Heart right ventricle (tissue), 16 donors: ENCODE results near the gene MACO1. TPM values are rescaled to one million over a fixed set of nuclear protein-coding genes. Genes with fewer than 3 reads are reported as not detected.
A peak's percentile ranks its signal among the peaks of the same experiment; 100 is the strongest.

Experiments
- ATAC-seq, 8 donors: fragments of 200-7000 bp; cut with Tn5 transposase; one replicate each; pipeline ENCODE4 v1.9.1; 2020; ENCODE audit warnings: mild to moderate bottlenecking in 8 of 8, moderate library complexity in 8 of 8, moderate number of reproducible peaks in 1 of 8
- DNase-seq, 2 donors: peaks; one replicate each; pipeline ENCODE4 v3.0.0-alpha.2; 2020
- H3K27ac ChIP-seq, 10 donors: fragments of 200-600 bp; sonication (generic) in 2 of 10; one replicate each; pipeline versions ENCODE4 v1.5.0 to v1.8.0; 2020 to 2022; ENCODE audit warnings: mild to moderate bottlenecking in 3 of 10
- H3K27me3 ChIP-seq, 7 donors: fragments of 200-600 bp; one replicate each; pipeline ENCODE4 v1.8.0; 2021 to 2022; ENCODE audit warnings: mild to moderate bottlenecking in 2 of 7
- H3K36me3 ChIP-seq, 9 donors: fragments of 200-600 bp; sonication (generic) in 1 of 9; one replicate each; pipeline versions ENCODE4 v1.5.0 to v1.8.0; 2020 to 2022; ENCODE audit warnings: mild to moderate bottlenecking in 2 of 9
- H3K4me1 ChIP-seq, 9 donors: fragments of 200-600 bp; sonication (generic) in 1 of 9; one replicate each; pipeline versions ENCODE4 v1.5.0 to v1.8.0; 2020 to 2022; ENCODE audit warnings: mild to moderate bottlenecking in 4 of 9
- H3K4me3 ChIP-seq, 10 donors: fragments of 200-600 bp; sonication (generic) in 2 of 10; one replicate each; pipeline versions ENCODE4 v1.5.0 to v1.8.0; 2020 to 2022; ENCODE audit warnings: mild to moderate bottlenecking in 7 of 10, moderate library complexity in 2 of 10
- H3K9me3 ChIP-seq, 11 donors: fragments of 200-600 bp in 10 of 11; sonication (generic) in 2 of 11; one replicate each; pipeline versions ENCODE4 v1.5.0 to v1.8.0; 2013 to 2022; ENCODE audit warnings: mild to moderate bottlenecking in 2 of 11, control low read depth in 1 of 11, moderate library complexity in 1 of 11
- WGBS, 2 donors: extraction: QIAGEN DNeasy Blood & Tissue Kit; methylation state at CpG; one replicate each; pipeline ENCODE4 v1.1.7; 2013; ENCODE audit warnings: inconsistent platforms in 1 of 2; 5-methylcytosine and 5-hydroxymethylcytosine counted together
- intact Hi-C, 10 donors: fragments of 100-400 bp; cut with DNase I; formaldehyde crosslinking; loops; one replicate each; pipeline versions ENCODE4 v1.11.1 to v1.14.2; 2022
- polyA plus RNA-seq, 2 donors: library from polyadenylated mRNA; stranded (reverse); fragments of 200-250 nt; gene quantifications; one replicate each; pipeline ENCODE4 v1.2.3, GENCODE V29; 2013
- total RNA-seq, 10 donors: library from RNA; stranded (reverse); fragmentation: NEBNext Ultra II Directional in 3 of 10; extraction: Animal tissue kit (Norgen Biotek cat#: 25700) in 3 of 10; gene quantifications; one replicate each; pipeline versions ENCODE4 v1.2.1 to v1.2.4, GENCODE V29; 2021 to 2023
- TF ChIP-seq, protein P1 (sequence below), 9 donors: fragments of 200-600 bp; sonication (generic) in 2 of 9; IDR thresholded peaks; one replicate each; pipeline versions ENCODE4 v1.5.0 to v1.8.0; 2021 to 2022; ENCODE audit warnings: antibody characterized with exemption in 9 of 9, mild to moderate bottlenecking in 5 of 9, moderate library complexity in 1 of 9
- donor health status: Arrhythmogenic right ventricular cardiomyopathy.
- donor health status: ischemic (EF 13 %, LVEDD 7.1; RV severe dilation, severe dysfunction).
- donor health status: healthy with polysubstance abuse.
- donor health status: DM: no; HTN: yes; CAD: no.
- donor health status: DM: no; HTN: no; CAD: no.
- donor health status: ischemic (EF 25% LVEDD 6.9; RV normal size, moderate dysfunction).
- donor health status: ischemic (EF 25% LVEDD 5.7; RV mildly dilated, moderate dysfunction).
- donor health status: healthy.
- donor health status: DM: yes; HTN: yes; CAD: no.
- donor health status: Ischemic cardiomyopathy.
- donor health status: ischemic (EF 35%, LVEDD 5.7; RV mildly dilated, moderate dysfunction).
- donor health status: nonischemic (EF 11% LVEDD 7.7; RV severe dilation, severe dysfunction).
- donor health status: DM: yes; HTN: yes; CAD: no.
- donor health status: PGD.
- donor health status: ischemic (EF 29% LVEDD 5.4; RV normal size, mild dysfunction).
- donor health status: nonischemic (EF 23%, LVEDD 6.1; RV moderate dilation, normal function).

Gene MACO1
- total and polyA plus RNA-seq, 12 donors, result 8.7 to 15.5 (median 13.2) TPM

DNA sequence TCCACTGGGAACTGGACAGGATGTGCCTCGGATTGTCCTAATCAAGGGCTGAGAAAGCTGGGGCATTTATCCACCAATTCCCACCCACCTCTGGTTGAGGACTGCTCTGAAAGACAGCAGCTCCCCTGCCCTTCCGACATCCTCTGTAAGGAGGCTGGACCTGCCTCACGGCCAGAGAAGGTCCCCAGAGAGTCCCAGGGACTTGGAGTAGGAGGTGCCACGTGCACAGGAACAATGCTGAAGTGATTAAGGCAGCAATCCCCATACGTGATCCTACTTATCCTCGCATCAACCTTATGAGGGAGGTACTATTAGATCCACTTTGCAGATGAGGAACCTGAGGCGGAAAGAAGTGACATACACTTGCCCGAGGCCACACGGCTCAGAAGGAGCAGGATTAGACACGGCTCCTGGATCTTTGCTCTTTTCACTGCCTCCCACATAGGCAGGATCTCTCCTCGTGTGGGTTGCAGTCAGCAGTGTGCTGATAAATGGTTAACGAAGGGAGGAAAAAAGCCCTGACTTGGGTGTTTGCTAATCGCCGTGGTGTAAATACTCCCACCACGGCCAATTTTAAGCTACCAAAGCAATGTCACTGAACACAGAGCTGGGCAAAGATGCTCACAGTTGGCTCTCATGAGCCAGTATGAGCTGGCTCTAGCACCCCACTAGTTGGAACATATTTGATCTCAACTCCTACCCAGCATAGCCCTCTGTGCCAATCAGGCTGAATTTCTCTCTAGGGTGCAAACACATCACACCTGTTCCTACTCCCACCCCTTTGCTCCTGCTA is 94.1 kb downstream of the MACO1 start:
- intact Hi-C loops, result loop anchor here in 7 of 10 donors (5.0 to 10.0 kb wide), 4 partner anchors 100 to 280 kb away; partner anchors contain the start of genes RHCE (in 1 of the 7) and SELENON (in 1 of the 7)
- peaks cover 0 to 6% (median 0%) of the 10 kb centered on the region in 9 donors for H3K4me1 ChIP-seq
- no peak for DNase-seq
- peaks cover 0 to 6% (median 0%) of the 10 kb centered on the region in 7 donors for H3K27me3 ChIP-seq
- peak in 5 of 8 donors; percentile 37 to 65 (median 59) for ATAC-seq
- H3K27ac ChIP-seq, result no peak overlapping the region
- TF ChIP-seq, protein P1, sequence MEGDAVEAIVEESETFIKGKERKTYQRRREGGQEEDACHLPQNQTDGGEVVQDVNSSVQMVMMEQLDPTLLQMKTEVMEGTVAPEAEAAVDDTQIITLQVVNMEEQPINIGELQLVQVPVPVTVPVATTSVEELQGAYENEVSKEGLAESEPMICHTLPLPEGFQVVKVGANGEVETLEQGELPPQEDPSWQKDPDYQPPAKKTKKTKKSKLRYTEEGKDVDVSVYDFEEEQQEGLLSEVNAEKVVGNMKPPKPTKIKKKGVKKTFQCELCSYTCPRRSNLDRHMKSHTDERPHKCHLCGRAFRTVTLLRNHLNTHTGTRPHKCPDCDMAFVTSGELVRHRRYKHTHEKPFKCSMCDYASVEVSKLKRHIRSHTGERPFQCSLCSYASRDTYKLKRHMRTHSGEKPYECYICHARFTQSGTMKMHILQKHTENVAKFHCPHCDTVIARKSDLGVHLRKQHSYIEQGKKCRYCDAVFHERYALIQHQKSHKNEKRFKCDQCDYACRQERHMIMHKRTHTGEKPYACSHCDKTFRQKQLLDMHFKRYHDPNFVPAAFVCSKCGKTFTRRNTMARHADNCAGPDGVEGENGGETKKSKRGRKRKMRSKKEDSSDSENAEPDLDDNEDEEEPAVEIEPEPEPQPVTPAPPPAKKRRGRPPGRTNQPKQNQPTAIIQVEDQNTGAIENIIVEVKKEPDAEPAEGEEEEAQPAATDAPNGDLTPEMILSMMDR (IDR thresholded peaks at IDR 0.05), result no peak
- 48 to 52% methylated on average over 15 of the region's 15 CpGs for WGBS, 2 donors
- H3K9me3 ChIP-seq, result peaks cover 0 to 7% (median 0%) of the 10 kb centered on the region in 11 donors
- H3K36me3 ChIP-seq, result no peaks in the 10 kb centered on the region
- H3K4me3 ChIP-seq, result no peak overlapping the region

DNA sequence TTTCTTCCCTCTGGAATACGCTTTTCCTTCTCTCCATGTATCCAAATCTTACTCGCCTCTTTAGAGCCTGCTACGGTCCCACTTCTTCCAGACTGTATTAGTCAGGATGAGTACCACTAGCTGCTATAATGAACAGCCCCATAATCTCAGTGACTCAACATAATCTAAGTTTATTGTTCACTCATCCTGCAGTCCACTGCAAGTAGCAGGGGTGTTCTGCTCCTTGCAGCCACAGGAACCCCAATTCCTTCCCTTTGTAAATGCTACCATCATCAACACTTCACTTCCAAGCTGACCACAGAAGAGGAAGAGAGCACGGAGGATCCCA is 94.6 kb downstream of the MACO1 start:
- H3K4me1 ChIP-seq, result peaks cover 0 to 6% (median 0%) of the 10 kb centered on the region in 9 donors
- H3K27ac ChIP-seq, result no peak overlapping the region
- no peak overlapping the region for H3K4me3 ChIP-seq
- TF ChIP-seq, protein P1 (IDR thresholded peaks at IDR 0.05), result no peak
- no peak for ATAC-seq
- no peak for DNase-seq
- WGBS, 2 donors, result 92 to 93% methylated on average over 4 of the region's 4 CpGs
- intact Hi-C loops, result loop anchor here in 4 of 10 donors (10.0 kb wide), 3 partner anchors 101 to 279 kb away; partner anchors contain the start of genes RHCE (in 1 of the 4) and SELENON (in 1 of the 4)
- H3K36me3 ChIP-seq, result no peaks in the 10 kb centered on the region
- peaks cover 0 to 6% (median 0%) of the 10 kb centered on the region in 7 donors for H3K27me3 ChIP-seq
- peaks cover 0 to 7% (median 0%) of the 10 kb centered on the region in 11 donors for H3K9me3 ChIP-seq

DNA sequence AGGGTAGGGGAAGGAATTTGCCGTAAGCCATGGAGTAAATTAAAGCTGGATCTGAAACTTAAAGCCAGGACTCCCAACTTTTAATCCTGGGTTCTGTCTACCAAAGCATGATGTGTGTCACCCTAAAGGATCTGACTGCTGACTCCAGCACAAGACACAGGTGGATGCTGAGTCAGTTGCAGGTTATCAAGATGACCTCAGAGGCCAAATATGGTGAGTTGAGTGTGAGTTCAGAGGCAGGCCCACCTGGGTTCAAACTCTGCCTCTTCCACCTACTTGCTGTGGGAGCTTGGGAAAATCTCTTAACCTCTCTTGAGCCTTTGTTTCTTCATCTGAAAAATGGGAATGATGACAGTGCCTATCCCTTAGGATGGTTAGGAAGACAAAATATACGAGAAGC is 96.1 kb downstream of the MACO1 start:
- H3K4me1 ChIP-seq, result peaks cover 0 to 6% (median 0%) of the 10 kb centered on the region in 9 donors
- peaks cover 0 to 6% (median 0%) of the 10 kb centered on the region in 7 donors for H3K27me3 ChIP-seq
- H3K27ac ChIP-seq, result no peak overlapping the region
- H3K9me3 ChIP-seq, result peaks cover 0 to 7% (median 0%) of the 10 kb centered on the region in 11 donors
- H3K36me3 ChIP-seq, result no peaks in the 10 kb centered on the region
- no peak overlapping the region for H3K4me3 ChIP-seq
- DNase-seq (no peak), ATAC-seq (no peak)
- TF ChIP-seq, protein P1 (IDR thresholded peaks at IDR 0.05), result no peak
- WGBS, 2 donors, result 82 to 95% methylated on average over 2 of the region's 2 CpGs
- intact Hi-C loops, result loop anchor here in 4 of 10 donors (10.0 kb wide), 3 partner anchors 102 to 278 kb away; partner anchors contain the start of genes RHCE (in 1 of the 4) and SELENON (in 1 of the 4)

DNA sequence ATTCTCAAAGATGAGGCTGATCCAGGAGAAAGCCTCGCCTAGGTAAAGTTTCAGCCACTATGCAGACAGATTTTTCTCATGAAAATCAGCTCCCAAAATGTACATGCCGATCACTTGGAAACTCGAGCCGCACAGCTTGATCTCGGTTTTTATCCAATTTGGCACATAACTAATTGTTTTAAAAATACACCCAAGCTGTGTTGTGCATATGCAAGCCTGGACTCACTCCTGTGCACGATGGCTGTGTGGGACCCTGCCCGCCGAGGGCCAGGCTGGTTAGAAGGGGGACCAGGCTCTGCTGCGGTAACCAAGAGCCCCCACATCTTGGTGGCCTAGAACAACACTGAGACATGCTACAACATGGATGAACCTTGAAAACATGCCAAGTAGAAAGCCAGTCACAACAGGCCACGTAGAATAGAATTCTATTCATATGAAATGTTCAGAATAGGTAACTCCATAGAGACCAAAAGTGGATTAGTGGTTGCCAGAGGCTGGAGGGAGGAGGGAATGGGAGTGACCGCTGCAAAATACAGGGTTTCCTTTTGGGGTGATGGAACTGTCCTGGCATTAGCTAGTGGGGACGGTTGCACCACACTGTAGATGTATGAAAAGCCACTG is 96.6 kb downstream of the MACO1 start:
- no peak overlapping the region for H3K27ac ChIP-seq
- intact Hi-C loops, result loop anchor here in 4 of 10 donors (10.0 kb wide), 3 partner anchors 103 to 277 kb away; partner anchors contain the start of genes RHCE (in 1 of the 4) and SELENON (in 1 of the 4)
- no peak overlapping the region for H3K4me3 ChIP-seq
- H3K9me3 ChIP-seq, result peaks cover 0 to 7% (median 0%) of the 10 kb centered on the region in 11 donors
- peaks cover 0 to 6% (median 0%) of the 10 kb centered on the region in 7 donors for H3K27me3 ChIP-seq
- no peaks in the 10 kb centered on the region for H3K36me3 ChIP-seq
- ATAC-seq (no peak), DNase-seq (no peak)
- 87 to 88% methylated on average over 12 of the region's 12 CpGs for WGBS, 2 donors
- TF ChIP-seq, protein P1 (IDR thresholded peaks at IDR 0.05), result no peak
- H3K4me1 ChIP-seq, result peaks cover 0 to 6% (median 0%) of the 10 kb centered on the region in 9 donors
